PC-3 (cell line): Measurements from ENCODE around the gene FOXP1. TPM values are rescaled to one million over a fixed set of nuclear protein-coding genes. Genes with fewer than 3 reads are reported as not detected.
A peak's percentile ranks its signal among the peaks of the same experiment; 100 is the strongest.

Experiments used
- ATAC-seq: fragments of 200-7000 bp; cut with Tn5 transposase; 2 replicates; pipeline ENCODE4 v1.9.1; 2020; ENCODE audit warnings: mild to moderate bottlenecking, moderate library complexity
- BruUV-seq: library from RNA; stranded (reverse); fragments of 400-500 nt; replicated peaks from 2 replicates; lab custom pipeline; 2021; lab: Mats Ljungman, UMichigan
- CTCF ChIA-PET: fragments of 300-600 bp; sonication (Branson Sonifier 250); formaldehyde crosslinking; loops from one replicate; lab custom pipeline; 2022; ENCODE audit warnings: antibody characterized with exemption; lab: Charles Lee
- POLR2A ChIA-PET: fragments of 300-600 bp; sonication (Branson Sonifier 250); formaldehyde crosslinking; loops from one replicate; lab custom pipeline; 2022; ENCODE audit warnings: antibody characterized with exemption; ENCODE audit not compliant: unreplicated experiment; lab: Charles Lee
- DNase-seq: peaks from one replicate; pipeline ENCODE4 v3.0.0-alpha.2; 2015
- H2AFZ ChIP-seq: fragments of 300-600 bp; sonication (generic); 2 replicates; pipeline ENCODE4 v1.6.0; 2016; ENCODE audit warnings: antibody characterized with exemption, low read length
- H3F3A ChIP-seq: fragments of 300-600 bp; sonication (generic); one replicate; pipeline ENCODE4 v1.6.0; 2017; ENCODE audit warnings: antibody characterized with exemption, low read length, control low read depth, mild to moderate bottlenecking; ENCODE audit not compliant: unreplicated experiment
- H3K27ac ChIP-seq: fragments of 300-600 bp; sonication (generic); 2 replicates; pipeline ENCODE4 v1.5.1; 2016; ENCODE audit warnings: mild to moderate bottlenecking, low read length
- H3K27me3 ChIP-seq: fragments of 300-600 bp; sonication (generic); 2 replicates; pipeline ENCODE4 v1.6.1; 2016; ENCODE audit warnings: low read length, mixed read lengths
- H3K36me3 ChIP-seq: fragments of 300-600 bp; sonication (generic); 2 replicates; pipeline ENCODE4 v1.6.1; 2016; ENCODE audit warnings: low read depth, mixed run types, low read length, mixed read lengths
- H3K4me1 ChIP-seq: fragments of 300-600 bp; sonication (generic); 2 replicates; pipeline ENCODE4 v1.5.1; 2016; ENCODE audit warnings: low read length; ENCODE audit not compliant: insufficient read depth
- H3K4me2 ChIP-seq: fragments of 300-600 bp; sonication (generic); 2 replicates; pipeline ENCODE4 v1.6.0; 2016; ENCODE audit warnings: low read length
- H3K4me3 ChIP-seq: fragments of 300-600 bp; sonication (generic); 2 replicates; pipeline ENCODE4 v1.5.1; 2016; ENCODE audit warnings: mild to moderate bottlenecking, low read length, mixed read lengths
- H3K79me2 ChIP-seq: fragments of 300-600 bp; sonication (generic); 2 replicates; pipeline ENCODE4 v1.6.1; 2017; ENCODE audit warnings: low read length, mixed read lengths
- H3K9ac ChIP-seq: fragments of 300-600 bp; sonication (generic); 2 replicates; pipeline ENCODE4 v1.6.0; 2016; ENCODE audit warnings: mild to moderate bottlenecking, low read length
- H3K9me2 ChIP-seq: fragments of 300-600 bp; sonication (generic); replicated peaks from 2 replicates; pipeline ENCODE4 v1.6.1; 2016; ENCODE audit warnings: mixed run types, low read length, mixed read lengths
- H3K9me3 ChIP-seq: fragments of 300-600 bp; sonication (generic); 2 replicates; pipeline ENCODE4 v1.6.1; 2016; ENCODE audit warnings: low read length, mixed read lengths
- H4K20me1 ChIP-seq: fragments of 300-600 bp; sonication (generic); 2 replicates; pipeline ENCODE4 v1.6.1; 2016; ENCODE audit warnings: low read length, mixed read lengths
- CTCF ChIP-seq: fragments of 300-600 bp; sonication (generic); conservative IDR thresholded peaks from 2 replicates; pipeline ENCODE4 v1.5.1; 2017; ENCODE audit warnings: antibody characterized with exemption, low read depth, mild to moderate bottlenecking, low read length
- EZH2 ChIP-seq: fragments of 300-600 bp; sonication (generic); IDR thresholded peaks from one replicate; pipeline ENCODE4 v1.6.1; 2017; ENCODE audit warnings: antibody characterized with exemption, mild to moderate bottlenecking, low read length; ENCODE audit not compliant: unreplicated experiment
- EZH2phosphoT487 ChIP-seq: fragments of 300-600 bp; sonication (generic); IDR thresholded peaks from 2 replicates; pipeline ENCODE4 v1.6.1; 2018; ENCODE audit warnings: mild to moderate bottlenecking, antibody characterized with exemption, low read length, borderline replicate concordance
- intact Hi-C: fragments of 100-400 bp; cut with micrococcal nuclease; formaldehyde crosslinking; loops from 2 replicates; pipeline ENCODE4 v1.9.0; 2023
- total RNA-seq: library from RNA; depleted of rRNA; stranded (reverse); fragments of >200 nt; gene quantifications from 2 replicates; pipeline ENCODE4 v1.2.3, GENCODE V29; 2014

Gene FOXP1
- total RNA-seq, 1 experiment from 2014 or later = 35.3 TPM

DNA sequence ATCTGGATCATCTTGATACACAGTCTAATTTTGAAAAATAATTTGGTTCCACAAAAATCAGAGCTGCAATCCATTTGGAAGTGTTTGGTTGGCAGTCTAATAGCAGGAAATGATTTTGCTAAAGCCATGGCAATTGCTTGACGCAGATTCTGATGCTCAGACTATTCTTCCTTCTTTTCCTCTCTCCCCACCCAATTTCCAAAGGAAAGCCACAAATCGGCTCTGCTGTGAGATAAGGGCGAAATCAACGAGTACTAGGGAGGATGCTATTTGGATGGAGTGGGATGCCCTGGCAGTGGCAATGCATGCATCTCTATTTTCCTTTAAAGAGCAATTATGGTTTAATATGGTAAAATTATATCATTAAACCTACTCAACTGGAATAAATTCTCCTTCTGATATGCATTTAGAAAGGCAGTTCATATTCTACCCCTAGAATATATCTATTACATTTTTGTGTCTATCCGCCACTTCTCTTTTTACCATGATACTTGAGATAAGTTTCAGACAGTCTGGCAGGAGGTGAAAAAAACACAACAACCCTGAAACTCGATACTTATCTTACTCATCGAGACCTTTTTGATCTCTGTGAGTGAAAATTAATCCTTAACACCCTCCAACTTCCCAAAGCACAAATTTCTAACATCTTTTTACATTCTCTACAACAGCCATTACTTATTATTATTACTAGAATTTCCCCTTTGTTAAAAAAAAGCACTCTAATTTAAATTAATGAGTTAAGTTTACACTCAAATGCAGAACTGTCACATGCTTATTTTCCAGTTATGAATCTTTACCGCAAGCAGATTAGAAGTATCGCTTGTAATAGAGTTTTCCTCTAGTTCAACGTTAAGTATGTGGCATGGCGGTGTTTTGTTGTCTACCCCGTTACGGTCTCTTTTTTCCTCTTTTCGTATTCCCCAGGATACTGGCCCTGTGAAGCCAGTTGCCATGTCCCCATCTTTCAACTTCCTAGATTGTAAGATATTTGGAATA lies 433.3 kb downstream of the FOXP1 start:
- Histone ChIP-seq H4K20me1 (no peaks in the 10 kb centered on the region), H3K9me3 (no peaks in the 10 kb centered on the region), H3K4me2 (no peak overlapping the region), H3K27me3 (no peaks in the 10 kb centered on the region), H3K4me1 (peaks cover 11% of the 10 kb centered on the region), H3F3A (no peaks in the 10 kb centered on the region), H2AFZ (no peak overlapping the region), H3K79me2 (no peaks in the 10 kb centered on the region), H3K36me3 (no peaks in the 10 kb centered on the region), H3K27ac (no peak overlapping the region), H3K9ac (no peak overlapping the region), H3K4me3 (no peak overlapping the region), H3K9me2 (no peaks in the 10 kb centered on the region)
- ATAC-seq (no peak), DNase-seq (no peak)
- BruUV-seq = no TSS peak
- CTCF ChIA-PET = no interaction called here
- intact Hi-C loops = no loop called here
- POLR2A ChIA-PET = no interaction called here
- no peak for TF ChIP-seq CTCF
- no peak for TF ChIP-seq EZH2
- no peak for TF ChIP-seq EZH2phosphoT487

DNA sequence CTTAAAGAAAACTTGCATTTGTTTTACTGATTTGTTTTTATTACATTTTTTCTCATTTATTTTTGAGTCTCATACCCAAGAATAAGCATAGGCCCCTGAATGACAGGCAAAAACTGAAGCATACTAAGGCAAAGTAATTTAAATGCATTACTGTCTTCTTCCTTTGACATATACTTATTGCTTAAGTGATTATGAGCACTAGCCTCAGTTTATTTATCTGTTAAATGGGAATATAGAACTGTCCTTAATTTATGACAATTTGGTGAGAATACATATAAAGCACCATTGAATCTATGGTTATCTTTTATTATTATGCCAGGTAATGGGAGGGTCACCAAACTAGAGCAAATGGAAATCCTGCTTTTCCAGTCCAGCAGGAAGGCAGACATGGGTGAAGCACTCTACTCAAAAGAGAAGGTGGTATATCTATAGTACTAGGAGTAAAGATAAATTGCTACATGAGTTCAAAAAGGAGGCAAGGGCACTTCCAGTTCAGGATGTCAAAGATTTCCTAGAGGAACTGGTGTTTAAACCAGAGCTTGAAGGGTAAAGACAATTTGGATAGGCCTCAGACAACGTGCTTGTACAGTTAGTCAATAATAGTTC lies 435.0 kb downstream of the FOXP1 start:
- Histone ChIP-seq H3F3A (no peaks in the 10 kb centered on the region), H3K27me3 (no peaks in the 10 kb centered on the region), H3K79me2 (no peaks in the 10 kb centered on the region), H3K27ac (no peak overlapping the region), H3K36me3 (no peaks in the 10 kb centered on the region), H3K9ac (no peak overlapping the region), H3K4me3 (no peak overlapping the region), H3K4me1 (peaks cover 8% of the 10 kb centered on the region), H3K9me3 (no peaks in the 10 kb centered on the region), H3K9me2 (no peaks in the 10 kb centered on the region), H2AFZ (no peak overlapping the region), H4K20me1 (no peaks in the 10 kb centered on the region), H3K4me2 (no peak overlapping the region)
- ATAC-seq = no peak
- POLR2A ChIA-PET = no interaction called here
- intact Hi-C loops = no loop called here
- CTCF ChIA-PET = no interaction called here
- DNase-seq = peak; percentile 55
- no TSS peak for BruUV-seq
- no peak for TF ChIP-seq EZH2phosphoT487
- TF ChIP-seq CTCF = no peak
- TF ChIP-seq EZH2 = no peak

DNA sequence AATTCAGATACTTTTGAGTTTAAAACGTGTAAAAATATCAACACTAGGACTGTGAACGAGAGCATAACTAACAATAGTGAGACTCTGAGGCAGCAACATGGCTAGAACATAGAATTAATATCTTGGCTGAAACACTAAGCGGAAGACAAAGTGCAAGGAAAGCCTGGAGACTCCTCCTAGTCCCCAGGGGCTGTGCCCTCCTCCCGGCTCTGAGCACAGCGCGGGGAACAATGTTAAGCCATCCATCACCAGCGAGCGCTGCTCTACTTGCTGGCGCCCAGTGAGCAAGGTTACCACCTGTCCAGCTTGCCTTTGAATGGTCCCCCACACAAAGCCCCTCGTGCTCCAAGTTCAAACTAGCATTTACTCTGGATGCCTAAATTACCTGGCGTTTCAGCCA lies 436.9 kb downstream of the FOXP1 start:
- Histone ChIP-seq H3F3A (no peaks in the 10 kb centered on the region), H3K27ac (no peak overlapping the region), H3K9ac (no peak overlapping the region), H3K4me2 (no peak overlapping the region), H3K4me1 (0 out of 2 replicates have a peak, but pooled peaks cover 4% of the 10 kb centered on the region), H2AFZ (no peak overlapping the region), H3K27me3 (no peaks in the 10 kb centered on the region), H3K79me2 (no peaks in the 10 kb centered on the region), H3K9me2 (no peaks in the 10 kb centered on the region), H3K9me3 (no peaks in the 10 kb centered on the region), H3K36me3 (no peaks in the 10 kb centered on the region), H4K20me1 (no peaks in the 10 kb centered on the region), H3K4me3 (no peak overlapping the region)
- ATAC-seq = no peak
- intact Hi-C loops = no loop called here
- DNase-seq = no peak
- no TSS peak for BruUV-seq
- TF ChIP-seq EZH2phosphoT487 (no peak), CTCF (no peak), EZH2 (no peak)
- ChIA-PET CTCF (no interaction called here), POLR2A (no interaction called here)
